Measurements from ENCODE around the gene FUBP3. TPM values are rescaled to one million over a fixed set of nuclear protein-coding genes. Genes with fewer than 3 reads are reported as not detected.

The FUBP3 gene
- total RNA-seq, 1 donor from 2014 or later = 40.4 TPM

- DNase-seq (ENCODE audit: low spot score in 2 of 2) (no peak), FAIRE-seq (no peak)
Observed at GRCh38 chr9:130632841-130633240, 53.5 kb downstream of the FUBP3 start.

- FAIRE-seq (no peak), DNase-seq (ENCODE audit: low spot score in 2 of 2) (no peak)
Observed at GRCh38 chr9:130633336-130634190, 54.2 kb downstream of the FUBP3 start.

GRCh38 chr9:130634191-130634768 lies 54.9 kb downstream of the FUBP3 start:
- FAIRE-seq = no peak
- DNase-seq (ENCODE audit: low spot score in 2 of 2) = no peak

GRCh38 chr9:130634801-130635200 lies 55.4 kb downstream of the FUBP3 start:
- no peak for FAIRE-seq

GRCh38 chr9:130635306-130635705 lies 55.9 kb downstream of the FUBP3 start:
- DNase-seq (ENCODE audit: low spot score in 2 of 2) (no peak), FAIRE-seq (no peak)

More at GRCh38 chr9:130634801-130635200, 55.4 kb downstream of the FUBP3 start:
- no peak for DNase-seq (ENCODE audit: low spot score in 2 of 2)

- FAIRE-seq (no peak), DNase-seq (ENCODE audit: low spot score in 2 of 2) (no peak)
Observed at GRCh38 chr9:130635721-130636647, 56.6 kb downstream of the FUBP3 start.

GRCh38 chr9:130636648-130637020 lies 57.3 kb downstream of the FUBP3 start:
- no peak for DNase-seq (ENCODE audit: low spot score in 2 of 2)
- FAIRE-seq = no peak

DNA sequence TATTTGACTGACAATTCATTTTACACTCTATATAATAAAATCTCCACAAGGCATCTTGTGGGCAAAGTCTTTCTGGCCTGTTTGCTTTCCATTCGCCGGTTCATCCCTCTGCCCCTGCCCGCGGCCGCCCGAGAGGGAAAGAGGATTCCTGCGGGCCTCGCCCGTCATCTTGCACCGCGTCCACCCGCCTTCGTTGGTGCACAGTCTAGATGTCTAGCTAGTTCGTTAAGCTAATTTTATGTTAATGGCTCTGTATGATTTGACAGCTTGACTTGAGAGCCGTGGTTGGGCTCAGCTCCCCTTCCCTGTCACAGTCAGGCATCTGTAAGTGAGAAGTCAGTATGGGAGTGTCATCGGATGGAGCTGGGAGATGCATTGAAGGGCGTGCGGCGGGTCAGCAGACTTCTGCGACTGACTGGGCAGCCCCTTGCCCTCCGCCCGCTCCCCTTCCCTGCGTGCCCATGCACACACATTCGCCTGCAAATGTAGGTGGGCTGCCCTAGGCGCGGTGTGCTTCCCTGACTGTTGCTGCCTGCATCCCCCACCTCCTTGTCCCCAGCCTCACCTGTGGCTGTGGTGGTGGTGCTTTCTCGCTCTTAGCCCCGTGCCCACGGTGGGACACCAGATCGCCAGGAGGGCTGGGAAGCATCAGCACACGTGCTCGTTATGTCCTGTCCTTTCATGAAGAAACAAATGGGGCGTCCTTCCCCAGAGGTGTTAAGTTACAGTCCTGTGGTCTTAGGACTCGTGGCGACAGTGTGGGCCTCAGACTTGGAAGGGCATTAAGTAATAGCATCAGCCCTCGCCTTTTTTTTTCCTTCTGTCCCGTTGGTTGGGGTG lies 59.1 kb downstream of the FUBP3 start:
- FAIRE-seq (no peak), DNase-seq (ENCODE audit: low spot score in 2 of 2) (no peak)

GRCh38 chr9:130639124-130639765 lies 59.9 kb downstream of the FUBP3 start:
- no peak for DNase-seq (ENCODE audit: low spot score in 2 of 2)
- FAIRE-seq = no peak

DNA sequence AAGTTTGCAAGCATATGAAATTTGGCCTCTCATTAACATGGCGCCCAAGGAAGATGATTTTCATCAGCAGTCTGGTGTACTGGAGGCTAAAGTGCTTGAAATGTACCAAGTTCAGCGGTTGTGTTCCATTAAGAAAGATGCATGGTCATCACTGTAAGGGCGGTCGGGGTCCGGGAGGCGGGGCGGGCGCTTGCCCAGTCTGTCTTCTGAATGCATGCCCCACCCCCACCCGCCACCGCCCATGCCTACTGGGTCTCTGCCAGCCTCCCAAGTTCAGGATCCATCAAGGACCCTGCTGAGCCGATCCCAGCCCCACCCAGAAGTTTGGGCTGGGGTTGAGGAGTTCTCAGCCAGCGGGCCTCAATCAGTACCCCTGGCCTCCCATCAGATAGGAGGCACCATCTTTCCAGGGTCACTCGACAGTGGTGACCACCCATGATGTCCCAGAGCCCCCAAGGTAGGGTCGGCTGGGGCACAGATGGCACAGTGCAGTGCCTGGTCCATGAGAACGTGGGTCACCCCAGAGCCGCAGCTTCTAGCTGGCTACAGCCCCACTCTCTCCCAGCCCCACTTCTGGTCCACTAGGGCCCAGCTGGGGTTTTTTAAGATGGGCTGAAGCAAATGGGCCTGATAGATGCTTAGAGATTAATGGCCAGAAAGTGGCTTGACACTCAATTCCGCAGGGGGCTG lies 60.6 kb downstream of the FUBP3 start:
- FAIRE-seq = no peak

DNA sequence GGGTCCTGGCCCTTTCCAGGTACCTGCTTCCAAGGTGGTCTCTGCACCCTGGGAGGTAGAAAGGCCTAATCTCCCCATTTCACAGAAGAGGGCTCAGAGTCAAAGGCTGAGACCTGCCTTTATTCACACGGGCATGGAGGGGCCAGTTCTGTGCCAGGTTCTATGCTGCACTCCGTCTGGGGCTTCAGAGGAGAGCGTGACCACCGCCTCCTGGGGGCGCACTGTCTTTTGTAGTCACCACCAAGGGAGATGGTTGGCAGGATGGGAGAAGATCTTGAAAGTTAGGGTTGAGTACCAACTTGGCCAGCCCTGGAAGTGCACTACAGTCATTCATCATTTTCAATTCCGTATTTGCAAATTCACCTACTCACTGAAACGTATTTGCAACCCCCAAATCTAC lies 61.3 kb downstream of the FUBP3 start:
- FAIRE-seq (no peak), DNase-seq (ENCODE audit: low spot score in 2 of 2) (no peak)

More for the DNA sequence above, 60.6 kb downstream of the FUBP3 start:
- DNase-seq (ENCODE audit: low spot score in 2 of 2) = no peak

- no peak for FAIRE-seq
- no peak for DNase-seq (ENCODE audit: low spot score in 2 of 2)
Observed at GRCh38 chr9:130642926-130643325, 63.5 kb downstream of the FUBP3 start.

- DNase-seq (ENCODE audit: low spot score in 2 of 2) (no peak), FAIRE-seq (no peak)
Observed at GRCh38 chr9:130651221-130651620, 71.8 kb downstream of the FUBP3 start.

DNA sequence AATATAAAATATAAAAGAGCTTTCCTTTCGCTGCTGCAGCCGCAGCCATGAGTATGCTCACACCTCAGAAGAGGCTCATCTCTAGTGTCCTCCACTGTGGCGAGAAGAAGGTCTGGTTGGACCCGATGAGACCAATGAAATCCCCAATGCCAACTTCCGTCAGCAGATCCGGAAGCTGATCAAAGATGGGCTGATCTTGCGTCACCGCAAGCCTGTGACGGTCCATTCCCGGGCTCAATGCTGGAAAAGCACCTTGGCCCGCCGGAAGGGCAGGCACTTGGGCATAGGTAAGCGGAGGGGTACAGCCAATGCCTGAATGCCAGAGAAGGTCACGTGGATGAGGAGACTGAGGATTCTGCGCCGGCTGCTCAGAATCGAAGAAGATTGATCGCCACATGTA lies 72.4 kb downstream of the FUBP3 start:
- FAIRE-seq = no peak
- DNase-seq (ENCODE audit: low spot score in 2 of 2) = no peak

GRCh38 chr9:130654879-130655278 lies 75.5 kb downstream of the FUBP3 start:
- DNase-seq (ENCODE audit: low spot score in 2 of 2) (no peak), FAIRE-seq (no peak)

GRCh38 chr9:130658893-130659698 lies 79.7 kb downstream of the FUBP3 start:
- DNase-seq (ENCODE audit: low spot score in 2 of 2) = no peak
- FAIRE-seq = no peak

DNA sequence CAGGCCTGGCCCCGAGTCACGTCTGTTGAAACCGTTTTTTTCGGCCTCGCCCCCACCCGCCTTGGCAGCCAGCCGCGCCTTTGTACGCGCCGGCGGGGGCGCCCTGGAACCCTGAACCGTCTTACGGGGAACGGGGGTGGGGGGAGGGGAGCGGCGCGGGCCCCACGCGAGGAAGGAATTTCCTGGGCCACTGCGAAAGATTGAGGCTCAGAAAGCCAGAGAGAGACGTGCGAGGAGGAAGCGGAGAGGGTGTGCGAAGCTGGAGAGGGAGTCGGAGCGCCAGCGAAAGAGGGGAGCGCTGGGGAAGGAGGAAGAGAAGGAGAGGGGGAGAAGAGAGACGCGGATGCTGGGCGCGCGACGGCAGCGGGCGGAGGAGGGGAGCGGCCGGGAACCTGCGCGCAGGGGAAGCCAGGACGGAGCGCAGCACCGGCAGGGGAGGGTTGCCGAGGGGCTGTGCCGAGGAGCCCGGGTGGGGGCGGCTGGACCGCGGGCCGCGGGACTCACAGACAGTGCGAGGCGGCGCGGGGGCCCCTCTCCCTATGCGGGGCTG lies 80.4 kb downstream of the FUBP3 start:
- FAIRE-seq (no peak), DNase-seq (ENCODE audit: low spot score in 2 of 2) (no peak)

- FAIRE-seq (no peak), DNase-seq (ENCODE audit: low spot score in 2 of 2) (no peak)
Observed at GRCh38 chr9:130660326-130660682, 80.9 kb downstream of the FUBP3 start.
